HG03520 (cell line): Measurements from ENCODE around the gene CHST15.

Experiments used
- ATAC-seq: cut with Tn5 transposase; IDR thresholded peaks from one replicate; pipeline ENCODE4 v1.9.1; 2021; ENCODE audit warnings: mild to moderate bottlenecking, moderate library complexity; ENCODE audit not compliant: unreplicated experiment

The CHST15 gene

DNA sequence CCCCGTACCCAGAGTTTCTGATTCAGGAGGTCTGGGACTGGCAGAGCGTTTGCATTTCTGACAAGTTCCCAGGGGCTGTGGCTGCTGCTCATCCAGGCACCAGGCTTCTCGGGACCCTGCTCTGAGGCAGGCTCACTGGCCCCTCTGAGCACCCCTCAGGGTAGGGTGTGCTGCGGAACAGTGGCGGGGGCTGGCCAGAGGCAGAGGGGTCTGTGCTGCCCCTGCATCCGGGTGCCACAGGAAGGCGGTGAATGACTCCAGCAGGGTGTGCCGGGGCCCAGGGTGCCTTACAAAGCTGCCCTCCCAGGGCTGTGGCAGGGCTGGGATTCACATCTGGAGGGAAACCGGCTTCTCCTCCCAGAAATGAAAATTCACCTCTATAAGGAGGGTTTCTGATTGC lies 77.4 kb downstream of the CHST15 start:
- no peak for ATAC-seq

DNA sequence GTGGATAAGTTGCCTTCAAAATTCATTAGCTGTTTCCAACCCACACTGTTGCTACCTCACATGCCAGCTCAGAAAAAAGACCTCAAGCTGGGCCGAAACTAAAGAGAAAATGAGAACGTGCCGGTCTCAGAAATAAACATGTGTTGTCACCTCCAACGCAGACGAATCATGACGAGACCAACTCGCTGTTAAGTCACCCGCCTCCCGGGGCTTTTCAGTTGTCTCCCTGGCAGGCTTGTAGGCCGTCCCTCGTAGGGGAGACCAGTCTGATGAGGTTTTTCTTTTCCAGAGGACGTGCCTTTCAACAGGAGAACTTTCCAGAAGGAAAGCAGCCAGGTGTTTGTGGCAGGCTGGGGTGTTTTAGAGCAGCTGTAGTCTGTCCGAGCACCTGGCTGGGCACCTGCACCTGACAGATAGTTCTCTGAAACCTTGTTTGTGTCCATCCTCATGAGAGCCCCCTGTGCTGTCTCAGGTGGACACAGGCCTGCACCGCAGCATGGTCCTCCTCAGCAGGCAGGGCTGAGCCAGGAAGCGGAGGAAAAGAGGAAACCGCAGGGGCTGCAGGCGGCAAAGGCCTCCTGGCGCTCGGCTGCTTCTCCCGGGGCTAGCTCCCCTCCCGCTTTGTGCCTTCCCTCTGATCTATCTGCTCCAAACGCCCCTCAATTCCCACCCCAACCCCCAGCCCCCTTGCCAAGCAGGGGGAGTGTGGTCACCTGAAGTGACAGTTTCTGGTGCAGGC lies 78.8 kb downstream of the CHST15 start:
- no peak for ATAC-seq

DNA sequence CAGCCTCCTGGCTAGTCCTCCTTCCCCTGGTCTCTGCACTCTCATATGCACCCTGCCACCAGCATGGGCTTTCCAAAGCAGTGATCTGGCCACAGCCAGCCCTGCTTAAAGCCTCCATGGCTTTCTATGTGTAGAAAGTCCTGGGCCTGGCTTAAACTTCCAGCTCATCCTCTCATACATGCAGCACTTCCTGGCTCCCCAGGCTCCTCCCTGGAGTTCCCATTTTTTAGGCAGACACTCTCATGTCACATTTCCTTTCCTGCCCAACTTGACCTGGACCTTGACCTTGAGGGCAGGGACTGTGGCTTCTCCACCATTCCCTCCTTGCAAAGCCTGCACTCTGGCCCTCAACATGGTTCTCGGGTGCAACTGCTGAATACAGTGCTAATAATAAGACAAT lies 79.5 kb downstream of the CHST15 start:
- ATAC-seq: no peak

DNA sequence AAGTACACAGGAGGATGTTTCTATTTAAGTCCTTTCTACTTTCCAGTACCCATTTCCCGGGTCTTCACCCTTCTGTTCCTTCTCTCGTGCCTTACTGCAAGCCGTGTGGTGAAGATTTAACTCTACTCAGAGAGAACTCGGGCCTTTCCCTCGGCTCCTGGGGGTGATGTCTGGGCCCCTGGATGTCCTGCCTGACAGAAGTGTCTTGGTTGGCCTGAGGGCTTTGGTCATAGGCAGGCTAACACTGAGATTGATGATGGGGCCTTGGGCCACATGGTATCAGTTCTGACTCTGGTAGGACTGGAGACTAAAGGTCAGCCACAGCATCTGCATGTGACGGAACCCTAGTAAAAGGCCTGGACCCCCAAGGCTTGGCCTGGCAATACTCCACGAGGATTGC lies 80.4 kb downstream of the CHST15 start:
- no peak for ATAC-seq

DNA sequence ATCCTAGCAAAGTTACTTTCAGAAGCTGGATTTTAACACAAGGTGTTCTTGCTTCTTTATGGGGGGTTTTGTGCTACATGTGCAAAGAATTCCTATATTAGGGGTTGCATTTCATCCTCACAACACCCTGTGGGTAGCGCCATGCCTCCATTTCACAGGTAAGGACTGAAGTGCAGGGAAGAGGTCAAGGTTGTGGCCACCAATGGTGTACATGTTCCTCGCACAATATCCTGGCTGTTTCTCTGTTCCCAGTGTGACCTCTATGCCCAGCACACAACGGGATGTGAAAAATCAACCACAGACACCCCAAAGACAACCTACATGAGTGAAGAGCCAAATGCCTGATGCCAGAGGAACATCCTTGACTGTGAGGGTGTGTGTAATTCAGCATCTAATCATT lies 80.8 kb downstream of the CHST15 start:
- ATAC-seq: no peak

DNA sequence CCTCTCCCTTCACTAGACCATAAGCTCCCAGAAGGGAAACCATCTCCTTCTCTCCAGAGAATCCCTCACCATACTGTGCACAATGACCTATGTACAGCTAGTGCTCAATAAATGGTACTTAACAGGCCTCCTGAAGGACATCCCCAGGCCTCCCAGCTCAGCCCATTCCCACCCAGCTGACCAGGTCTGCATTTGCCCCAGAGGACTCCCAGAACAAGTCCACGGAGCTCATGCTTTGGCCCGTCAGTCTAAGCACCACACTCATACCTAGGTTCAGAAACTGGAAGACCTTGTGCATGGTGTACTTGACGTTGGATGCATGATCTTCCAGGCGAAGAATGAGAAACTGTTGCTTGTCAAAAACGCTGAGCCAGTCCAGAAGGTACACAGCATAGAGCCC lies 81.3 kb downstream of the CHST15 start:
- no peak for ATAC-seq

DNA sequence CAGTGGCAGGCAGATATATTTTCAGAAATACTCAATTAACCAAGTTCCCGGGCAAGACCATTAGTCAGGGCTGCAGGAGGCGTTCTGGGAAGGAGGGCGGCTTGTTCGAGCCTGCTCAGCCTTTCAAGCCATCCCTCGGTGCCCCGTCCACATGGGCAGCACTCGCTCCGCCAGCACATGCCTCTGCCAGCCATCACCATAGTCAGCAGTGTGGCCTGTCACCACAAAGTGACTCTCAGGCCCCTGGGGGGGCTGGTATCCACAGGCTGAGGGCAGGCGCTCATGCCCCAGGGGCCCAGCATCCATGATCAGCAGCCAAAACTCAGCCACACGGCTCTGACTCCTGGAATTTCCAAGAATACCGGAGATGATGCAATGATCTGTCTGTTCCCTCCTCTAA lies 81.9 kb downstream of the CHST15 start:
- ATAC-seq: no peak

DNA sequence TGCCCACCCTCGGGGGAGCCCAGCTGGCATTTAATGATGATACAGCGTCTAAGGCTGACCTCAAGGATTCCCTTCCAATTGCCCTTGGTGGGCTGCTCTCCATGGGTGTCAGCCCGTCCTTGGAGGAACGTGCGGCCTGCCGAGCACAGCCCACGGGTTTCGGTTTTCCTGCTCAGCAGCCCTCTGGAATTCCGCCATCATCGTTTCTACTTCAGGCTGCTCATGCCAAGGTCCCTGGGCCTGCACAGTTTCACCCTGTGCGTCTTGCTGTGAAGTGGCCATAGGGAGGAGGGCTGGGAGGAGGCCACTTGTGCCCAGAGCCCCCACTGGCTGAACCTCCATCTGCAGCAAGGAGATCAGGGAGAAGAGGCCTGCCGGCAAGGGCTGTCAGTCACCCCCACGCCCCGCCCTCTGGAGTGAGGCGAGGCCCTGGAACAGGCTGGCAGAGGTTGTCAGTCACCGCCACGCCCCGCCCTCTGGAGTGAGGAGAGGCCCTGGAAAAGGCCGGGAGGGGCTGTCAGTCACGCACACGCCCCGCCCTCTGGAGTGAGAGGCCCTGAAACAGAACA lies 82.8 kb downstream of the CHST15 start:
- ATAC-seq: no peak

DNA sequence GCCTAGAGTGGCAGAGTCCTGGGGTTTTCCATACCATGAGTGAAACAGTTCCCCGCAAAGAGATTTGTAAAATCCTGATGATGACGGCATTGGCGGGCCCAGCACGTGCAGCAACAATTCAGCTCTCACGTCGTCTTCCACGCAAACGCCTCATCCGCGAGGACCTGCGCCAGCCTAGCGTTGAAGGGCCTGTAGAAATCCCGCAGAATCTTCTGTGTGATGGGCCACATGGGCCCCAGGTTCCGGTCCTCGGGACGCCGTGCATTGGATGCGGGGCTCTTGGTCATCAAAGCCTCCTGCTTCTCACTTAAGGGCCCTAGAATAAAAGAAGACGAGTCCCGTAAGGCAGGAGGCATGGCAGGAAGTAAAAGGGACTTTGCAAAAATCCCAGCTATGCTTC lies 83.4 kb downstream of the CHST15 start:
- no peak for ATAC-seq

DNA sequence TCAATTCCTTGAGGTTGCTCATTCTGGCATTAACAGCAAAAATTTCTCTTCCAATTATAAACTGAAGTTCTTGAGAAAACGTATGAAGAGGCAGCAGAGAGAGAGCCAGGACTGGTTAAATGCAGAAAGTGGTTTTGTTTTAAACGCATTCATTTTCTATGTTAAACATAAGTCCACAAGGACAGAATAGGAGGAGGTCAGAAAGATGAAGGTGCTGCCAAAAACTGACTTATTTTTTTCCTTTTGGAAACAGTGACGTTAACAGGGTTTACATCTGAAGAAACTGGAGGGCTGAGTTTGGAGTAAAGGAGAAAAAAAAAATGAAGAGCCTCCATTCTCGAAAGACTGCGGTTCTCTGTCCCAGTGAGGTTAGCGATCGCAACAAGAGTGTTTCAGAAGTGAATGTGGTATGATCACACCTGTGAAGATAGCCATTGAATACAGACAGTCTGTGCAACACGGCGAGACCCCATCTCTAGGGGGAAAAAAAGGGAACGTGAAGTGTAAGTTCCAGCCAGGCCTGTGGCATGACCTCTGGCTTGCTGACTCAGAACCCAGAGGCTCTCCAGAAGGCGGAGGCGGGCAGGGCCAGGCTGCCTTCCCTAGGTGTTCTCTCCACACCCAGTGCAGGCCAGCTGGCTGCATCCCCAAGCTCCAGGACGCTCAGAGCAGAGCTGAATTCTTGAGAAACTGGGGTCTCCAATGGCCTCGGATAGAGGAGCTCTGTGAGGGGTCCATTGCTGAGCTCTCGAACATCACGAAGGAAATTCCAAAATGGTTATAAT lies 84.0 kb downstream of the CHST15 start:
- ATAC-seq: no peak

DNA sequence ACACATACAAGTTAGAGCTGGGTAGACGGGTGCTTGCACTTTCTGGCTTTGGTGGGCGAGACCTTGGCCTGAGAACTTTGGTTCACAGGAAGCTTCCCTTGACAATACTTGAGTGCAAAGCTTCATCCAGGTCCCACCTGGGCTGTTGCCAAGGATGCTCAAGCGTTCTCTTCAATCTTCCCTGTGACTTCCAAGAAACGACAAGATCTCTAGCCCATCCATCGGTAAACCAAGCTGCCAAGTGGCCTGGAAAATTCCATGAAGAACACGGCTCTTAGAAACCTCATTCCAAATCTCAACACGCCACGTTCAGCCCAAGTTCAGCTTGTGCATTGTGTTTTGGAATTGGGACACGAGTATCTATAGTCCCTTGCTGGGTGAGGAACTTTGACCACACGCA lies 84.7 kb downstream of the CHST15 start:
- ATAC-seq: no peak

DNA sequence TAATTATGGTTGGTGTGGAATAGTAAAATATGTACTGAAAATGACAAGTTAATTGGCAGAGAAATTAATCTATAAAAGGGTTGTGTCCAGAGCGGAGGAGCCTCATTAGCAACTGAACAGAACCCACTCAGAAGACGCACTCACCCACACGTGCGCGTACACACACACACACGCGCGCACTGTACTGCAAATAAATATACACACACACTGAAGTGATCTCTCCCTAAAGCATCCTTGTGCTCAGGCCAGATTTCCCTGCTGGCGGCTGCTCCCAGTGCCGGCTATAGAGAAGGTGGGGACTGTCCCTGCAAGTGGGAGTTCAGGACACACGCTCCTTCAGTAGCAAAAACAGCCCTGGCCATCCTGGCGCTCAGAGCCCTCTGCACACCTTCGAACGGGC lies 85.2 kb downstream of the CHST15 start:
- no peak for ATAC-seq

DNA sequence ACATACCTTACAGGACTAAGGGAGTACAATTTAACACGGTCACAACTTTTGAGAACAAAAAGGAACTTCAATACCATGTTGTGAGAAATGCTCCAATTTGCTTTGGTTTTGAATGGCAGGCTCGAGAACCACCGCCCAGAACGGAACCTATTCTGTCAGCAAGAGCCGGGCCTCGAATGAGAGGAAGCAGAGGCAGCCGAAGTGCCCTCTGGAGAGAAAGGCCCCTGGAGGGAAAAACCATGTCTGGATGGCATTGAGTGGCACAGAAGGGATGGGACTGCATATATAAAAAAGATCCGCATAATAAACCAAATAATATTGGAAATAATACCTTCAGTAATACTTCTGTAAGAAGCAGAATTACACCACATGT lies 85.6 kb downstream of the CHST15 start:
- ATAC-seq: no peak

DNA sequence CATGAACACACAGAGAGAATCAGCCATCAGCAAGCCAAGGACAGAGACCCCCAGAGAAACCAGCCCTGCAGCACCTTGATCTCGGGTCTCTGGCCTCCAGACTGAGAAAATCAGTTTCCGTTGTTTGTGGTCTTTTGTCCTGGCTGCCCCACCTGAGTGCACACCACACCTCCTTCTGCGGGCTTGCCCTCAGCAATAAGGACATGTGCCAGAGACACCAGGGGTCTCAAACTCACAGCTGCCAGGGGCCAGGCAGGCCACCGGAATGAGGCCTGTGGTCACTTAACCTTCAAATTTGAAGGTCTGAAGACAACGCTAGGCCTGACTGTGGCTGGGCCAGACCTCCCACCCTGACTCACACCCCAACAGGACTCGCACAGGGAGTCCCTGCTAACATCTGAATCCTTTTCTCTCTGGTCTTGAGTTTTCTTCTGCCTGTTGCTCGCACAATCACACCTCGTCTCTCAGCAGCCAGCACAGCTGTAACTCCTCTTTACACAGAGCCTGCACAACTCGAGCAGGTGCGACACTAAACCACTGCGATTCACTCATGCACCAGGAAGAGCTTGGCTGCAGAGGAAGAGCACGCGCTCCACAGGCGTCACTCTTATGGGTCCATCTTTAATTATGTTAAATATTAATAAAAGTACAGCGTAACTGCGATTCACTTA lies 86.2 kb downstream of the CHST15 start:
- no peak for ATAC-seq

DNA sequence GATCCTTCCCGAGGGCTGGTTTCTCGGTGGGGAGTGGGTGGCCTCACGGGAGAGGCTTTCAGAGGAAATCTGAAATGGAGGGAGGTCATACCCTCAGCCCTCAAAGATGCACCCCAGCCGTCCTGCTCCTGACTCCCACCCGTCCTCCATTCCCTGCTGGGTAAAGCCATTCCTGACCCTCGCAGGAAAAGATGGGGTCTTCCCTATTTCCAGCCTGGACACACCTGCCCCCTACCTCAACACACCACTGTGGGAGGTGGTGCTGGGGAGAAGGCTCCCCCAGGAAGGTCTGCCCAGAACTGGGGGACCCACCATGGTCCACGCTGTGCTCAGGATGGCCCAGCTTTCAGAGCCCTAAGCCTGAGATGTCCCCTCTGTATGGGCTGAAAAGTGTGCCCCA lies 86.9 kb downstream of the CHST15 start:
- no peak for ATAC-seq

DNA sequence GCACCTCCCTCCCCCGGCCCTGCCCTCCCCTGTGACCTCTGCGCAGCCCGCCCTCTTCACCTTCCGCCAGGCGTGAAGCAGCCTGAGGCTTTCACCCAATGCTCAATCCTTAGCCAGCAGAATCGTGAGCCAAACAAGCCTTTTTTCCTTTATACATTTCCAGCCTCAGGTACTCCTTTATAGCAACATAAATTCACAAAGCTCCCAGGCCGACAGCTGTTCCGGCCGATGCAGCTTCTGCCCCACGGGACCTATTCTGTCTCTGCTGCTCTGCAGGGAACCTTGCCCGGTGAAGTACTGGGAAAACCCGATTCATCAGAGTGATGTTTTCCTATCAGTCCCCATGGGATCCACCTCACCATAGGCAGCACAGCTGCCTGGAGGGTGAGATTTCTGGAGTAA lies 87.4 kb downstream of the CHST15 start:
- ATAC-seq: no peak

DNA sequence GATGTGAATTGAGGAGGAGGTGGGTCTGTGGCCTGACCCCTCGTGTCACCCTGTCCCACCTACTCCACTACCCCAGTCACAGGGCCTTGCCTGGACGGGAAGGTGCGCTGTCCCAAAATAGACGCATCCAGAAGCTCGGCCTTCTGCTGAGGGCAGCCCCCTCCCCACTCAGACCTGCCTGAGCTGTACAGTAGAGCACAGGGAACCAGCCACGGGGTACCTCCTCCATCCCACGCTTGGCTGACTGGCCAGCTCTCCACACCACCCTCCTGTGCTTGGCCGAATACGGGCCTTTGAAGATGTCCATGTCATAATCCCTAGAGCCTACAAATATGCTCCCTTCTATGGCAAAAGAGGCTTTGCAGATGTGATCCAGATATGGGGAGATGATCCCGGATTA lies 88.3 kb downstream of the CHST15 start:
- ATAC-seq: no peak

DNA sequence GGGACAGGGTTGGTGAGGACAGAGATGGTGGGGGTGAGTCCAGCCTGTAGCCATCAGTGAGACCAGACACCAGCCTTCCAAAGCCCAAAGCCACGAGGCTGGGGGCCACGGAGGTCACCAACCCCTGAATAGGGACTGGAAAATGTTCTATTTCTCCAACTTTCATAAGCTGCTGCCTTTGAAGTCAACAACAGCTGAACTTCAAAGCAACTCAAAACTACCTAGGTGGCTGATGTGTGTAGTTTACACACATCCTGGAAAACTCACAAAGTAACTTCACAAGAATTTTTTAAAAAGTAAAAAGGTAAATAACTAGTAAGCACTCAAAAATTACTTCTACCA lies 88.8 kb downstream of the CHST15 start:
- no peak for ATAC-seq

DNA sequence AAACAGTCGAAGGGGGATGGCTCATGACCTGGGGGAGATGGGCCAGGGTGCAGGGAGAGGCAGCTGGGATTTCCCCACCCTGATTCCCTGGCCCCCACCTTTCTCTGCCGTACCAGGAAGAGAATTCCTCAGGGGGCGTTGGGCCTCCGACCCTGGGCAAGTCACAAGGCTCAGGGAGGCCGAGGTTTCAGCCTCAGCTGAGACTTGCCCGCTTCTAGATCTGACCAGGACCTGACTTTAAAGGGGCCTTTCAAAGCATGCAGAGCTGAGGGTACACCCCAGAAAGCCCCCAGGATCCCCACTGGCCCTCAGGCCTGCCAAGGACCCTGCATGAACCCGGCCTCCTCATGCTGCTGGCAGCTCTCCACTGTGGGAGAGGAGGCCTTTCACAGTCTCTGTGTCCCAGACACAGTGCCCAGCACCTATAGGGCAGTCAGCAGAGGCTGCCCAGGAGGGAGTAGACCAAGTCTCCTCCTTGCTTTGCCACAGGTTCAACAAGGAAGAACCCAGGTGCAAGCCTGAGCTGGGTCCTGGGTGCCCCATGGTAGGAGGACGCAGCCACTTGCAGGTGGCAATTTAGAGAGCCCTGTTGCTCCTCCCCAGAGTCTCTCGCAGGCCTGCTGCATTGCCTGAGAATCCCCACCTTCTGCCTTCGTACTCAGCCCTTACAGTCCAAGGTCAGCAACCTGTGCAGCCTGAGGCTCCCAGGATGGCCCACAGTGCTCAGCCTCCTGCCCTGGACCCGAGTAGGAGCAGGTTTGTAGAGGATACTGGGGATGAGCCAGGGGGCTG lies 89.3 kb downstream of the CHST15 start:
- ATAC-seq: no peak

DNA sequence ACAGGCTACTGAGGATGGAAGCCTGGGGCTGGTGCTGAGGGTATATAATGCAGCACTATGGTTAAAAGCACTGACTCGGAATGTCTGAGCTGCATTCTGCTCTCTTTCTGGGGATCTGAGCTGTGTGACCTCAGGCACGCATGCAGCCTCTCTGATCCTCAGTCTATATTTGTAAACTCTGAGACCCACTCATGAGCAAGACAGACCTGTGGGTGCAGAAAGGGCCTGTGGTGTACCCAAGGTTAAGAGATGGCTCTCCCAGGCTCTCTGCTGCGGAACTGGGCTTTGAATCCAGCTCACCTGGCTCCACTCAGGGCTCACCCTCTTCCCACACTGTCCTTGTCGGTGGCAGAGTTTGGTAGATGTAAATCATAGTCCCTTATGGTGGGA lies 89.9 kb downstream of the CHST15 start:
- ATAC-seq: no peak

DNA sequence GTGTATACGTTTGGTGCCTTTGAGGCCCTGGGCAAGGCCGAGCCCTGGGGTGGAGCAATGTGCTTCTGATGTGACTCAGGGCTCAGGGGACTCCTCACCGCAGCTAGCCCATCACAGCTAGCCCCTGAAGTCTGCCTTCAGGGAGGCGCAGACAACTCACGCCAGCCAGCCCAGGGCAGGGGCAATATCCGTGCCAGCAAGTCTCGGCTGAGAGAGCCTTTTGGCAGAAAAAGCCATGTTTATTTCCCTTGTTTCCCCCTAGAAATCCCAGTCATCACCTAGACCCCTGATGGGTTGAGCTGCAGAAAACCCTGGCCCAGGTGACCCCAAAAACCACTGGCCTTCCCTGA lies 90.4 kb downstream of the CHST15 start:
- ATAC-seq: no peak
